Inflammatory macrophage treated with lipopolysaccharide for 1 hour (primary cell): ENCODE measurements around the gene SLC16A7.

ENCODE experiments used
- DNase-seq, 2 donors: peaks; one replicate each; pipeline ENCODE4 v3.0.0-alpha.2; 2020 to 2022

The SLC16A7 gene

DNA sequence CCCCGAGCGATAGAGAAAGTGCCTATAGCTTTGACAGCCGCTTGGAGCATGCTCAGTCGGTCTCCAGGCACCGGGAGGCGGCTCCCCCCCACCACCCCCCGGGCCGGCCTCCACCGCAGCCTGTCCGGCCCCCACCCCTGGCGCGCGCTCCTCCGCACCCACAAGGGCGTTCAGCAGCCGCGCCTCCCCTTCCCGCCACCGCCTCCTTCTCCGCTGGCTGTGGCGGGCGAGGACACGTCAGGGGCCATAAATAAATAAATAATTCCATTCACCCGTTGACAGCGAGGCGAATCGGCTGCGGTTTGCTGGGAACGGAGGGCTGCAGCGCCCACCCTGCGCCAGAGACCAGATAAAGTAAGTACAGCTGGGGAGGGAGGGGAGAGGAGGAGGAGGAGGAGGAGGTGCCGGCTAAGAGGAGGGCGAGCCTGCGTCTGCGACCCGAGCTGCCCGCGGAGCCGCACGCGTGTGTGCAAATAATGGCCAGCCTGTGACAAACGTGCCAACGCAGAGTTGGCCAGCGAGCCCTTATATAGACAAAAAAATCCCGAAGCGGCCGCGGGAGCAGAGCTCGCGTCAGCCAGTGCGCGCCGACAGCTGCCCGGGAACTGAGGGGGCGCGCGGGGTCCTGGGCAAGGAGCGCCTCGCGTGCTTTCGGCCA is at the start of gene SLC16A7:
Gene SLC16A7, plus strand, starts transcription at position 147 of the 658 bp plus-strand sequence. CDS start 108,773 bp downstream, outside the sequence.
- DNase-seq, result peak; percentile 34 to 65

DNA sequence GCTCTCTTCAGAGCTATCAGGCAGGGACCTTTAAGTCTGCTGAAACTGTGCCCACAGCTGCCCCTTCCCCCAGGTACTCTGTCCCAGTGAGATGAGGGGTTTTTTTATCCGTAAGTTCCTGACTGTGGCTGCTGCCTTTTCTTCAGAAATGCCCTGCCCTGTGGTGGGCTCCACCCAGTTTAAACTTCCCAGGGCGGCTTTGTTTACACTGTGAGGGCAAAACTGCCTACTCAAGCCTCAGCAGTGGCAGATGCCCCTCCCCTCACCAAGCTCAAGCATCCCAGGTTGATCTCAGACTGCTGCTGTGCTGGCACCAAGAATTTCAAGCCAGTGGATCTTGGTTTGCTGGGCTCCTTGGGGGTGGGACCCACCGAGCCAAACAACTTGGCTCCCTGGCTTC is 46.9 kb upstream of the SLC16A7 start:
- DNase-seq, result no peak

DNA sequence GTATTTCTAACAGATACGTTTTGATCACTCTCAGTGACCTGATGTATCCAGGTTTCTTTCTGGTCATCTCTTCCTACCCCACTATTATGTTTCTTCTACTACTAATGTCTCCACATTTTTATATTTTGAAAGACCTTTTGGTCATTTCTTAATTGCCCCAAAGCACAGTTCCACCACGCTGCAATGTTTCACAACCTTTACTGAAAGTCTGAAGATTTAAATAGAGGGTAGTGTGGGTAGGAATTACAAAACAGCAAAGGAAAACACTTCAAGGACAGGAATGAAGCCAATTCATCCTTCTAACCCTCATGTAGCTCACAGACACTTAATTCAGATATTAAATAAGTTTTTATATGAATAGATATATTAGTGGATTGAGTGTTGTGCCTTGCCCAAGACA is 36.1 kb upstream of the SLC16A7 start:
- DNase-seq, result peak; percentile 1 to 34

DNA sequence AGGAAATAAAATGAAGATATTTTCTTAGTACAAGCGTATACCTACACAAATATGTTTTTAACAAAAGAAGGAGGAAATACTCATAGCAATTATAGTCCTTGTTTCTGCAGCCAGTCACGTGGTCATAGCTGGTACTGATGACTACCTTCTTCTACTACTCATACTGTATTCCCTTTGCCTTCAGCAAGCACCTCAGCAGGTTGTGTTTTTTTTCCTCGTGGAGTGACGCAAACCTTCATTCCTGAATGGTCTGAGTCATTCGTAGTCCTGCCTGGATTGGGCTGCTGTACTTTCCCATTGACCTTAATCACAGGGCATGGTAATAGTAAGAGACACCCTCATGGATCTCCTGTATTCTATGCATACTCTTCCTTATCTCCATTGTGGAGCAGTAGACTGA is 25.7 kb upstream of the SLC16A7 start:
- DNase-seq, result no peak

- no peak for DNase-seq
Observed at GRCh38 chr12:59574406-59574805, 21.4 kb upstream of the SLC16A7 start.

- DNase-seq, result no peak
Observed at GRCh38 chr12:59575826-59576225, 20.0 kb upstream of the SLC16A7 start.

GRCh38 chr12:59578254-59578653 is 17.6 kb upstream of the SLC16A7 start:
- DNase-seq, result no peak

- DNase-seq, result no peak
Observed at GRCh38 chr12:59579631-59580030, 16.2 kb upstream of the SLC16A7 start.

DNA sequence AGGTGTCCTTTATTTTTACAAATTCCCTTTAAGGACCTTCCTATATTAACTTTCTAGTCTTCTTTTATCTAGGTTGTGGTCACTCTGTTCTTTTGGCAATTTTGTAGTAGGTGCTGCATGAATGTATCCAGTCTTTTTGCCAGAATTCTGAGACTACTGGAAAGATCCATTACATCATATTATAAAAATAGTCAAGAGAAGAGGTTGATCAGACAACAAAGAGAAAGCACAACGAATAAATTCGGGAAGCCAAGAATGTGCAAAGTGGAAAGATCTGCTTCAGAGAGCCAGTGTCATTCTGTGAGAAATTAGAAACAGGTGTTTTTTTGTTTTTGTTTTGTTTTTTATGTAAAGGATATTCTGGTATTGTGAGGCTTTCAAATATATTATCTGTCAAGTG is 15.8 kb upstream of the SLC16A7 start:
- DNase-seq, result no peak

DNA sequence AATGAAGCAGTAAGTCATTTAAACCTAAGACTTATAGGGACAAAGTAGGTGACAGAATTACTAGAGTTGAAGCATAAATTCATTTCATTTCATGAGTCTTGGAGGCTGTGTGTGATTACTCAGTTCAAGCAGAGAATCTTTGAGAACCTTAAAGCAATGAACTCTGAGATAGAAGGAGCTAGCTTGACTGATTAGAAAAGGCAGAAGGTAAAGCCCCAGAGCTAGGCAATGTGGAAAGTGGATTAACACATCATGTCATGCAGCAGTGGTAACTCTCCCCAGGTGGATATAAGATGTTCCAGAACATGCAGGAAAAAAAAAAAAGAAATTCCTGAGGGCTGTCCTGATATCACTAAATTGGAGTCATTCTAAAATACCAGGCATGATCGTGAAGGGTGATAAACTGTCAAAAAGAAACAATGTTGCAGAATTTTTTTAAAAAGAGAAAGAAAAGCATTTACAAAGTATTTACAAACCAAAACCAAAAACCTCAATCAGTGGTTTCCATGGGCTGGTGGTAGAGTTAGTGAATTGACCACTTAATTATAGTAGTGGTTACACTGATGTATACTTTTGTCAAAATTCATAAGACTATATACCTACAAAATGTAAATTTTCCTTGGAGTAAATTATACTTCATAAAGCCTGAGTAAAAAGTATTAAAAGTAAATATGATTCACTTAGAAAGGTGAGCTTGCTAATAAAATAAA is 12.7 kb upstream of the SLC16A7 start:
- DNase-seq, result no peak

DNA sequence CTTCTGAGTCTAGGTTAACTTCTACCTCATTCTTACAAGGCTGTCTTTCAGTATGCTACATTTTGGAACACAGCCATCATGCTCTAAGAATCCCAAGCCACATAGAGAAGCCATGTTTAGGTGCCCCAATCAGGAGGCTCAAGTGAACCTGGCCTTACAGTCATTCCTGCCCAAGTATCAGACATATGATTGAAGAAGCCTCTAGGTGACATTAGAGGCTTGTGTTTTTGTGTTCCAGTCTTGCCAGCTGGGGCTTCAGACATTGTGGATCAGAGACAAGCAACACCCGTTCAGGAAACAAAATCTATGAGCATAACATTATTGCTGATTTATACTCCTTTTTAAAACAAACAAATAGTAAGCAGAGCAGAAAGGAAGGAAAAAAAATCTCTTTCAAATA is 8.1 kb upstream of the SLC16A7 start:
- DNase-seq, result no peak

- no peak for DNase-seq
Observed at GRCh38 chr12:59593761-59594160, 2.1 kb upstream of the SLC16A7 start.

- DNase-seq, result peak; percentile 10 to 35
Observed at GRCh38 chr12:59594943-59595500, 807 bp upstream of the SLC16A7 start.

DNA sequence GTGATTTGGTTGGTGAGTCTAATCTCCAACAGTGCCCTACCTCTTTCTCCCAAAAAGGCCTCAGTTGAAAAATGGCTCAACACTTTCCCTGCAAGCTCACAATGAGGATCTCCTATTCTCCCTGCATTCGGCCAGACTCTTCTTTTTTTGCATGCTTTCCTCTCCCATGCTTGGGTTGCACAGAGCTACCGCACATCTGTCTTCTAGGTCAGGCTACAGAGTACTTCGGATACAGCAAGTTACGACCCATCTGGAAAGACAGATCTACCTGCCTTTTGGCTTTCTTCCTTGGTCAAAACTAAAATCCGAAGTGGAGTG is 305 bp upstream of the SLC16A7 start:
- DNase-seq, result no peak

DNA sequence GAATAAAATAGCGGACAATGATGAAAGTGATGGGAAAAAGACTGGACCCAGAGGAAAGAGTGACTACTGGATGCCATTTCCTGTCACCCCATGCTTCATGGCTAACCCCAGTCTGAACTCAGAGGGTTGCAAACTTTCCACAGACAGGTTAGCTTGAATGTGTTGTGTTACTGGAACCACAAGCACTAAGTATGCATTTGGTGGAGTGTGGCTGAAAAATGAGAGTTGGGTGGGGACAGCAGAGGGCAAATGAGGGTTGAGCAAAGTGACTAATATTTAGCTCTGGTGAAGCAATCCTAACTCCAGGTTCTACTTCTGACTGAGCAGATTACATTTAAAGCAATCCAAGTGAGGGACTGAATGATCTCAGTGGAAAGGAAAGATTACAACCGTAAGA is 1.6 kb downstream of the SLC16A7 start:
- DNase-seq, result peak; percentile 69 to 79

DNA sequence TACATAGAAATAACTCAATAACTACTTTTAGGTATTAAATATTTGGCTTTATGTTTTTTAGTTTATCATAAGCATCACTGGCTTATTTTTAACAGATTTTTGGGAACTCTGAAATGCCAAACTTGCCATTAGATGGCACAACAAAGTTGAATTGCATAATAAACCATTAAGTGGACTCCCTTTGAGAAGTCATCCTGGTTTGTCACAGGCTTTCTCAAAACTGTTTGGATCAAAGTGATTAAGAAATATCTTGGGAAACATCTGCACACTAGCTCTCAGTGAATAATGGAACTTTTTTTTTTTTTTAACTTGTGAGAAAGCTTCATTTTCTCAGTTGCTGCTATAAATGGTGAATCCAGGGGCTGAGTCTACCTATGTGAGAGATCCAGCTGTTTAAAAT is 4.3 kb downstream of the SLC16A7 start:
- DNase-seq, result peak; percentile 58 to 65

GRCh38 chr12:59603754-59604153 is 7.9 kb downstream of the SLC16A7 start:
- peak in 1 of 2 donors; percentile 14 for DNase-seq

DNA sequence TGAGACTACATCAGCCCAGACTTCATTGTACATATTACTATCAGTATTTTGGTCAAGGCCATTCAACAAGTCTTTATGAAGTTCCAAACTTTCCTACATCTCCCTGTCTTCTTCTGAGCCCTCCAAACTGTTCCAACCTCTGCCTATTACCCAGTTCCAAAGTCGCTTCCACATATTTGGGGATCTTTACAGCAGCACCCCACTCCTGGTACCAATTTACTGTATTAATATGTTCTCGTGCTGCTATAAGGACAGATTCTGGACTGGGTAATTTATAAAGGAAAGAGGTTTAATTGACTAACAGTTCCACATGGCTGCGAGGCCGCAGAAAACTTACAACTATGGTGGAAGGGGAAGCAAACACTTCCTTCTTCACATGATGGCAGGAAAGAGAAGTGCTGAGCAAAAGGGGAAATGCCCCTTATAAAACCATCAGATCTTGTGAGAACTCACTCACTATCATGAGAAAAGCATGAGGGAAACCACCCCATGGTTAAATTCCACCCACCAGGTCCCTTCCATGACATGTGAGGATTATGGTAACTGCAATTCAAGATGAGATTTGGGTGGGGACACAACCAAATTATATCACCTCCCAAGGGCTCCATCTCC is 17.1 kb downstream of the SLC16A7 start:
- peak; percentile 52 to 66 for DNase-seq

- DNase-seq, result no peak
Observed at GRCh38 chr12:59615392-59616165, 19.8 kb downstream of the SLC16A7 start.

DNA sequence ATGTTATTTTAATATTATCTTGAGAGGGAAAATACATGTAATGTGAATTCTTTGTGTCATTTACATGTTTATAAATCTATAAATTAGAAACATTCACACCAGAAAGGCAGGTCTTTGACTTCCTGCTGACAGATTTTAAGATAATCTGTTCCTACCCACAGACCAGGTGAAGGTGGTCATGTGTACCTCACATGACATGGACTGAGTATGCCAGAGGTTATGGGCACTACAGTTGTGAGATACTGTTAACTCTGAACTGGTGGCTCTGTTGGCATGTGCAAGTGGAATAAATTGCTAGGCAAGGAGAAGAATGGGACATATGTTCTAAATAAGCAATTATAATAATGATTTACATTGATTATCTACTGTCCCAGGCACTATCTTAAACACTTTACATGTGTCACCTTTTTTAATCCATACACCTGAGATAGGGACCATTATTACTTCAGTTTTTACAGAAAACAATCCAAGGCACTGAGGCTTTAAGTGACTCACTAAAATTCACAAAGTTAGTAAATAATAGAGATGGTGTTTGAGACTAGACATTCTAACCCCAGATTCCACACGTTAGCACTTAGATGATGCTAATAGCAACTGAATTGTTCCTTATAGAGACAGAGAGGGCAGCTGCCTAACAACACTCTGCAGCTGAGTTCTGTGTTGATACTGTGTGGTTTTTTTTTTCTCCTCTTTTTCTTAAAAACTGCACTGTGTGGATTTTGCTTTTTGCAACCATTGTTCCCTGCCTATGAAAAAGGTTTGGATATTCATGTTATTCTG is 23.8 kb downstream of the SLC16A7 start:
- no peak for DNase-seq

DNA sequence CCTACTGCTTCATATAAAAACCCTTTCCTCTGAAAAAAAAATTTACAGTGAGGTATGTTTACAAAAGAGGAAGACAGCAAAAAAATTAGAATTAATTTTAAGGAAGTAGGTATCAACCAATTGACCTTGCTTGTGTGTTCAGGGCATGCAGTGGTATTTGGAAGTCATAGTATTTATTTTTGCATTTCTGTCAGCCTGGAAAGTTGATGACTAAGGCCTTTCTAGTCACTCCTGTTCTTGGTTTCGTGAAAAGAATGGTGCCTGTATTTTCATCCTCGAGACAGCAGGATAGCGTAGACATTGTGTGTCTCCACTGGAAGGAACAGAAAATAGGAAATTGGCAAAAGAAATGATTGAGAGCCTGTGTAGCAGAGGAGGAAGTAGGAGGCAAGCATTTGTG is 24.5 kb downstream of the SLC16A7 start:
- peak; percentile 39 to 41 for DNase-seq

DNA sequence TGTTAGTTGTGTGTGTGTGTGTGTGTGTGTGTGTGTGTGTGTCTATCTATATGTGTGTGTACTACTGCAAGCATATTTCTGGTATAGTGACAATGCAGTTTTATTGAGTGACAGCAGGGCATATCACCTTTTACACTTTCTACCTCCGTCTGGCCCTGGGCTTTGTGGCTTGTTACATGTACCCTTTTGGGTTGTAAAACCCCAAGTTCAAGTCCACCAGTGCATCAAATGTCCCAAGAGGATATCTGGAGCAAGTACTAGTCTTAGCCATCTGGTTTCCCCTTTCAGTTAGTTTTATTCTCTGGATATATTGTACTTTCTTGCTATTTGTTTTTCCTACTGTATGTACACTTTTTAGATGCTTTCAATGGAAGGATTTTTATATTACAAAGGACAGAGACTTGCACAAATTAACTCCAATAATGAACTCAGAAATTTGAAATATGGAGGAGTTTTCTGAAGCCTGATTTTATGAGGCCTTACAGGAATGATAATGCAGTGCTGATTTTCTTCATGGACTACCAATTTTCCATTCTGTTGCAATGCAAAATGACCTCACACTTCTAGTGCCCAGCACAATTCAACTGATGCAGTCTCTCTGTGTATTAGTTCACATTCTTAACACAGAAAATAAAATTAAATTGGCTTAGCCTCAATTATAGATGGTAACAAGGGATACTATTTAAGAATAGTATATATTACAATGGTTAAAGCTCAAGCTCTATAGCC is 29.1 kb downstream of the SLC16A7 start:
- DNase-seq, result peak; percentile 46 to 57
